Mesenchymal stem cell (in vitro differentiated cells and primary cell): ENCODE data around the gene MARCO.

ENCODE experiments used
- DNase-seq: peaks from one replicate; pipeline ENCODE4 v3.0.0-alpha.2; 2013
- H2AFZ ChIP-seq: one replicate; pipeline ENCODE4 v1.6.1; 2013; ENCODE audit warnings: low read depth, mild to moderate bottlenecking, control low read depth, inconsistent platforms, low read length, moderate library complexity
- H2AK5ac ChIP-seq: 2 replicates; pipeline ENCODE4 v1.6.1; 2013; ENCODE audit warnings: low read length, moderate library complexity, mild to moderate bottlenecking, inconsistent platforms; ENCODE audit not compliant: severe bottlenecking
- H2BK120ac ChIP-seq: one replicate; pipeline ENCODE4 v1.6.1; 2013; ENCODE audit warnings: low read depth, mild to moderate bottlenecking, inconsistent platforms, low read length, moderate library complexity
- H2BK12ac ChIP-seq, 2 experiments: one replicate each; pipeline ENCODE4 v1.6.1; 2013; ENCODE audit warnings: inconsistent platforms in 2 of 2, low read length in 2 of 2, mild to moderate bottlenecking in 2 of 2, moderate library complexity in 2 of 2, control low read depth in 1 of 2
- H2BK15ac ChIP-seq: one replicate; pipeline ENCODE4 v1.6.1; 2013; ENCODE audit warnings: mild to moderate bottlenecking, low read depth, inconsistent platforms; ENCODE audit not compliant: poor library complexity, severe bottlenecking
- H2BK5ac ChIP-seq: 2 replicates; pipeline ENCODE4 v1.6.1; 2013; ENCODE audit warnings: low read depth, mild to moderate bottlenecking, low read length, control low read depth, inconsistent platforms; ENCODE audit not compliant: poor library complexity, severe bottlenecking
- H3K14ac ChIP-seq, 2 experiments: one replicate each; pipeline ENCODE4 v1.6.1; 2013; ENCODE audit warnings: inconsistent platforms in 2 of 2, low read length in 2 of 2, control low read depth in 1 of 2, mild to moderate bottlenecking in 1 of 2, moderate library complexity in 1 of 2
- H3K18ac ChIP-seq, 2 experiments: one replicate each; pipeline ENCODE4 v1.6.1; 2013; ENCODE audit warnings: inconsistent platforms in 2 of 2, low read length in 2 of 2, control low read depth in 1 of 2, low read depth in 1 of 2, mild to moderate bottlenecking in 1 of 2
- H3K23ac ChIP-seq, 2 experiments: one replicate each; pipeline ENCODE4 v1.6.1; 2013; ENCODE audit warnings: inconsistent platforms in 2 of 2, low read length in 2 of 2, mild to moderate bottlenecking in 2 of 2, moderate library complexity in 2 of 2, control low read depth in 1 of 2
- H3K27ac ChIP-seq: 2 replicates; pipeline ENCODE4 v1.5.1; 2013; ENCODE audit warnings: mild to moderate bottlenecking, moderate library complexity, low read length, control low read depth, inconsistent platforms; ENCODE audit not compliant: poor library complexity, severe bottlenecking
- H3K27me3 ChIP-seq, 2 experiments: 2 replicates each; pipeline versions ENCODE4 v1.6.1 to v1.7.0; 2013; ENCODE audit warnings: low read length in 2 of 2, mild to moderate bottlenecking in 2 of 2, moderate library complexity in 2 of 2, control low read depth in 1 of 2, inconsistent platforms in 1 of 2; ENCODE audit not compliant: control insufficient read depth in 1 of 2, insufficient read depth in 1 of 2
- H3K36me3 ChIP-seq, 2 experiments: 2 replicates each; pipeline versions ENCODE4 v1.6.1 to v1.7.0; 2013; ENCODE audit warnings: low read length in 2 of 2, control low read depth in 1 of 2, inconsistent platforms in 1 of 2, low read depth in 1 of 2, mild to moderate bottlenecking in 1 of 2; ENCODE audit not compliant: insufficient read depth in 2 of 2, control insufficient read depth in 1 of 2
- H3K4ac ChIP-seq, 2 experiments: one replicate each; pipeline ENCODE4 v1.6.1; 2013; ENCODE audit warnings: inconsistent platforms in 2 of 2, low read length in 2 of 2, mild to moderate bottlenecking in 2 of 2, moderate library complexity in 2 of 2, control low read depth in 1 of 2, low read depth in 1 of 2
- H3K4me1 ChIP-seq: 2 replicates; pipeline ENCODE4 v1.6.1; 2013; ENCODE audit warnings: low read depth, low read length, control low read depth; ENCODE audit not compliant: control insufficient read depth, insufficient read depth
- H3K4me2 ChIP-seq: 2 replicates; pipeline ENCODE4 v1.6.1; 2013; ENCODE audit warnings: low read length, mild to moderate bottlenecking, inconsistent platforms; ENCODE audit not compliant: poor library complexity, severe bottlenecking
- H3K4me3 ChIP-seq, 2 experiments: 2 replicates each; pipeline versions ENCODE4 v1.5.1 to v1.7.0; 2013; ENCODE audit warnings: low read length in 2 of 2, mild to moderate bottlenecking in 2 of 2, control low read depth in 1 of 2, low read depth in 1 of 2; ENCODE audit not compliant: insufficient read depth in 1 of 2
- H3K79me1 ChIP-seq: replicated peaks from 2 replicates; pipeline ENCODE4 v1.6.1; 2013; ENCODE audit warnings: mild to moderate bottlenecking, control low read depth, low read length, inconsistent platforms; ENCODE audit not compliant: poor library complexity, severe bottlenecking
- H3K9ac ChIP-seq: 2 replicates; pipeline ENCODE4 v1.7.0; 2013; ENCODE audit warnings: mild to moderate bottlenecking, low read length, moderate library complexity
- H3K9me3 ChIP-seq: 2 replicates; pipeline ENCODE4 v1.7.0; 2013; ENCODE audit warnings: mild to moderate bottlenecking, low read length; ENCODE audit not compliant: control insufficient read depth
- H4K8ac ChIP-seq: one replicate; pipeline ENCODE4 v1.6.1; 2013; ENCODE audit warnings: inconsistent platforms, mild to moderate bottlenecking, low read length, moderate library complexity
- H4K91ac ChIP-seq: one replicate; pipeline ENCODE4 v1.6.1; 2013; ENCODE audit warnings: mild to moderate bottlenecking, low read length, inconsistent platforms
- whole genome bisulfite sequencing: methylation state at CpG from one replicate; pipeline ENCODE4 v1.1.7; 2013; ENCODE audit warnings: mixed read lengths; 5-methylcytosine and 5-hydroxymethylcytosine counted together

MARCO gene

DNA sequence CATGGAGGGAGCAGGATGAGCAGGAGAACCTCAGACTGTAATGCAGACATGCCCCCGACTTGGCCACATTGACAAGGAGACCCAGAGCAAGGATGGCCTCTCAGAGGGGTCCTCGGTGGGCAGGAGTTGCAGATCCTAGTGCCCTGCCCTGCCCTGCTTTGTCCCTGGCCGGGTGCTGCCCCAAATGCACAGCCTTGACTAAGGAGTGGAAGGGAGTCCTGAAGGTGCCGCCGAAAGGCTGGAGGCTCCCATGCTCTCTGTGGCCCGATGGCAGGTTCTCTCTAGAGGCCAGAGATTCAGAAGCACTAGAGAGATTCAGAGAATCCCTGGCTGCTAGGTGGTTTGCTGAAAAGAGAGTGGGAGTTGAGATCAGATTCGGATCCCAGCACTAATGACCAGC, 64.4 kb downstream of the MARCO start:
- Histone ChIP-seq H3K27ac (no peak overlapping the region), H2AFZ (no peak overlapping the region), H3K79me1 (no peaks in the 10 kb centered on the region), H2BK15ac (no peak overlapping the region), H4K91ac (no peak overlapping the region), H3K36me3 (no peaks in the 10 kb centered on the region), H3K14ac (no peak overlapping the region), H4K8ac (no peak overlapping the region), H3K4me2 (no peak overlapping the region), H3K4ac (no peak overlapping the region), H3K27me3 (peaks cover 10 to 48% of the 10 kb centered on the region in 2 experiments), H3K18ac (no peak overlapping the region), H2BK12ac (no peak overlapping the region), H3K9ac (no peak overlapping the region), H3K9me3 (no peaks in the 10 kb centered on the region), H2AK5ac (no peak overlapping the region), H2BK120ac (no peak overlapping the region), H3K23ac (no peak overlapping the region), H3K4me1 (no peaks in the 10 kb centered on the region), H3K4me3 (no peak overlapping the region), H2BK5ac (no peak overlapping the region)
- no peak for DNase-seq
- WGBS: 66% methylated on average over 7 of the region's 7 CpGs

DNA sequence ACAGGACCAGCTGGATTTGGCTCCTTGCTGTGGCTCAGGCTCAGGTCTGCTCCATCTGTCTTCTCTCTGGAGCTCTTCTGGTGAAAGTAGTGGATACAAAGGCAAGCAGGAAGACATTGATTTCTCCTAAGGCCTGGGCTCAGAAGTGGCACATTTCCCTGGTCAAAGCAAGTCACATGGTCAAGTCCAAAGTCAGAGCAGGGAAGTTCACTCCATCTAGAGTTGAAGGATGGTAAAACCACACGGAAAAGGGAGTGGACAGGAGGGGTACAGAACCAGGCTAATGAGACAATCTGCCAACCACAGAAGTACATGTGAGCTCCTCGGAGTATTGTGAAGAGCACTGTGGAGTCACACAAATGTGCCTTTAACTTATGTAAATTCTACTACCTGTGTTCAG, 66.1 kb downstream of the MARCO start:
- 55% methylated on average over 1 of the region's 2 CpGs for WGBS
- Histone ChIP-seq H3K14ac (no peak overlapping the region), H2AFZ (no peak overlapping the region), H3K4me3 (no peak overlapping the region), H3K27me3 (peaks cover 21 to 63% of the 10 kb centered on the region in 2 experiments), H2BK120ac (no peak overlapping the region), H3K4ac (no peak overlapping the region), H3K79me1 (no peaks in the 10 kb centered on the region), H4K8ac (no peak overlapping the region), H3K18ac (no peak overlapping the region), H3K4me1 (peaks cover 2% of the 10 kb centered on the region), H2AK5ac (no peak overlapping the region), H3K23ac (no peak overlapping the region), H3K9me3 (no peaks in the 10 kb centered on the region), H2BK15ac (no peak overlapping the region), H2BK12ac (no peak overlapping the region), H2BK5ac (no peak overlapping the region), H3K36me3 (no peaks in the 10 kb centered on the region), H4K91ac (no peak overlapping the region), H3K27ac (no peak overlapping the region), H3K9ac (no peak overlapping the region), H3K4me2 (no peak overlapping the region)
- no peak for DNase-seq

DNA sequence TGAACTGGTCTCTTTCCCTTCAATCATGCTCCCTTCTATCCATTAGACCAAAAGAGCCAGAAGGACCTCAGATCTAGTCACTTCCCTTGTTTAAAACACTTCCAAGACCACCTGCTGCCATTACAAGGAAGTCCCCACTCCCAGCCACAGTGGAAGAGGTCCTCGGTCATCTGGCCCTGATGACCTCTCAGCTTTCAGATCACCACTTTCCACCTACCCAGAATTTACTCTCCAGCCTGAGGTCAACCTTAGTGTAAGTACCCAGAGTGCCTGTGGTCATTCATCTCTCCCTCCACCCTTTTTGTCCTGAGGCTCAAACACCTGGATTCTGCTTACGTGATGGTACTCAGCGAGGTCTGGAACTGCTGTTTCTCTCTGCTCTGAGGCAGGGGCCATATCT, 67.1 kb downstream of the MARCO start:
- H3K4me1 ChIP-seq: peaks cover 2% of the 10 kb centered on the region
- WGBS: 76% methylated on average over 3 of the region's 3 CpGs

DNA sequence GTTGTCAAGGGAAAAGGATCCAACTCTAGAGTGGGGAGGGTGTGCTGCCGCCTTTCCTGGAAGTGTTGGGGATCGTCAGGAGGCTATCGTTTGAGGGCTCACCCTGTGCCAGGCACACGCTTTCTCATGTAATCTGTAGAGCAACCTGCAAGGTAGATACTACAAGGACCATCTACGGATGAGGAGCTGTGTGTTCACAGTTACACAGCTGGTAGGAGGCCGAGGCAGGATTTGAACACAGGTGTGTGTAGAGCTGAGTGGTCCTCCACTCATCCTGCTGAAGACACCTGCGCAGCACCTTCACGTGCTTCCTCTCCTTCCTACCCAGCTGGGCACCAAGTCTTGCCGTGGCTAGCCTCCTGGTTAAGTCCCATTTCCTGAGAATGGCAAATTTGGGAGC, 68.3 kb downstream of the MARCO start:
- Histone ChIP-seq H2BK5ac (no peak overlapping the region), H3K4ac (no peak overlapping the region), H2BK12ac (no peak overlapping the region), H3K36me3 (no peaks in the 10 kb centered on the region), H4K8ac (no peak overlapping the region), H3K9ac (no peak overlapping the region), H3K4me2 (no peak overlapping the region), H3K4me3 (no peak overlapping the region), H3K9me3 (no peaks in the 10 kb centered on the region), H2AK5ac (no peak overlapping the region), H3K18ac (no peak overlapping the region), H2BK120ac (no peak overlapping the region), H2AFZ (no peak overlapping the region), H2BK15ac (no peak overlapping the region), H4K91ac (no peak overlapping the region), H3K4me1 (peaks cover 2% of the 10 kb centered on the region), H3K27ac (no peak overlapping the region), H3K14ac (no peak overlapping the region), H3K27me3 (peaks cover 21 to 75% of the 10 kb centered on the region in 2 experiments), H3K79me1 (no peaks in the 10 kb centered on the region), H3K23ac (no peak overlapping the region)
- DNase-seq: no peak
- WGBS: 84% methylated on average over 9 of the region's 9 CpGs

More for the DNA sequence above, 67.1 kb downstream of the MARCO start:
- Histone ChIP-seq H3K4ac (no peak overlapping the region), H3K79me1 (no peaks in the 10 kb centered on the region), H2BK15ac (no peak overlapping the region), H2BK5ac (no peak overlapping the region), H3K9me3 (no peaks in the 10 kb centered on the region), H4K8ac (no peak overlapping the region), H3K4me2 (no peak overlapping the region), H3K27ac (no peak overlapping the region), H2BK120ac (no peak overlapping the region), H4K91ac (no peak overlapping the region), H3K23ac (no peak overlapping the region), H3K4me3 (no peak overlapping the region), H3K9ac (no peak overlapping the region), H2BK12ac (no peak overlapping the region), H3K18ac (no peak overlapping the region), H3K36me3 (no peaks in the 10 kb centered on the region), H3K27me3 (peaks cover 21 to 72% of the 10 kb centered on the region in 2 experiments), H2AK5ac (no peak overlapping the region), H3K14ac (no peak overlapping the region), H2AFZ (no peak overlapping the region)
- no peak for DNase-seq
